SU-DHL-6 (cell line): ENCODE data around the gene PROX1.

Source experiments
- EZH2phosphoT487 ChIP-seq: fragments of 200-600 bp; sonication (generic), shearing (Covaris generic); conservative IDR thresholded peaks from 2 replicates; pipeline ENCODE4 v1.6.1; 2018; ENCODE audit warnings: mild to moderate bottlenecking, antibody characterized with exemption, low read length, moderate library complexity, mixed read lengths
- TF ChIP-seq, protein P1 (sequence below): fragments of 200-600 bp; sonication (generic); IDR thresholded peaks from one replicate; pipeline ENCODE4 v1.5.1; 2017; ENCODE audit warnings: antibody characterized with exemption, mild to moderate bottlenecking, low read length, moderate library complexity; ENCODE audit not compliant: insufficient read depth, poor library complexity, severe bottlenecking

DNA sequence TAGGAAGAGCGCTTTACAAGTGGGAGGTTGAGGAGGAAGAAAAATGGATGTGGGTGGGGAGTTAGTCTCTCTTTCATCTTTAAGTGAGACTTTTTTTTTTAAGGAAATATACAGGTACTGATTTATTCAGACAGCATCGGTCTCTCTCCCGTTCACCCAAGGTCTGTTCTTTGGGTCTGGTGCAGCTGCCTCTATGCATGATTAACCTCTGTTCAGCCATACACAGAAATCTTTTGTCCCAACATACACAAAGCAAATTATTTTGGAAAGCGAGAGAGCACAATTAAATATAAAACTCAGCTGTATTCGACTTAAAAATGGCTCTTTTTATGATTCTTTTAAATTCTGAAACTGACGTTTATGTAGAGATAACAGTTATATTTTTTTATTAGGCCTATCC, 11.0 kb downstream of the PROX1 start:
- TF ChIP-seq, protein P1, sequence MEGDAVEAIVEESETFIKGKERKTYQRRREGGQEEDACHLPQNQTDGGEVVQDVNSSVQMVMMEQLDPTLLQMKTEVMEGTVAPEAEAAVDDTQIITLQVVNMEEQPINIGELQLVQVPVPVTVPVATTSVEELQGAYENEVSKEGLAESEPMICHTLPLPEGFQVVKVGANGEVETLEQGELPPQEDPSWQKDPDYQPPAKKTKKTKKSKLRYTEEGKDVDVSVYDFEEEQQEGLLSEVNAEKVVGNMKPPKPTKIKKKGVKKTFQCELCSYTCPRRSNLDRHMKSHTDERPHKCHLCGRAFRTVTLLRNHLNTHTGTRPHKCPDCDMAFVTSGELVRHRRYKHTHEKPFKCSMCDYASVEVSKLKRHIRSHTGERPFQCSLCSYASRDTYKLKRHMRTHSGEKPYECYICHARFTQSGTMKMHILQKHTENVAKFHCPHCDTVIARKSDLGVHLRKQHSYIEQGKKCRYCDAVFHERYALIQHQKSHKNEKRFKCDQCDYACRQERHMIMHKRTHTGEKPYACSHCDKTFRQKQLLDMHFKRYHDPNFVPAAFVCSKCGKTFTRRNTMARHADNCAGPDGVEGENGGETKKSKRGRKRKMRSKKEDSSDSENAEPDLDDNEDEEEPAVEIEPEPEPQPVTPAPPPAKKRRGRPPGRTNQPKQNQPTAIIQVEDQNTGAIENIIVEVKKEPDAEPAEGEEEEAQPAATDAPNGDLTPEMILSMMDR = no peak
- no peak for TF ChIP-seq EZH2phosphoT487
